ENCODE data around the gene SHB. TPM values are rescaled to one million over a fixed set of nuclear protein-coding genes. Genes with fewer than 3 reads are reported as not detected.

Gene SHB
- total RNA-seq, 6 donors from 2014 or later = 29.3 to 51.2 (median 33.3) TPM

GRCh38 chr9:38088006-38088925, 19.2 kb upstream of the SHB start:
- 27 to 32% methylated on average over 7 of the region's 7 CpGs for WGBS, 2 donors
- TF ChIP-seq POLR2AphosphoS5 (IDR thresholded peaks at IDR 0.05) = no peak
- TF ChIP-seq, protein P1, sequence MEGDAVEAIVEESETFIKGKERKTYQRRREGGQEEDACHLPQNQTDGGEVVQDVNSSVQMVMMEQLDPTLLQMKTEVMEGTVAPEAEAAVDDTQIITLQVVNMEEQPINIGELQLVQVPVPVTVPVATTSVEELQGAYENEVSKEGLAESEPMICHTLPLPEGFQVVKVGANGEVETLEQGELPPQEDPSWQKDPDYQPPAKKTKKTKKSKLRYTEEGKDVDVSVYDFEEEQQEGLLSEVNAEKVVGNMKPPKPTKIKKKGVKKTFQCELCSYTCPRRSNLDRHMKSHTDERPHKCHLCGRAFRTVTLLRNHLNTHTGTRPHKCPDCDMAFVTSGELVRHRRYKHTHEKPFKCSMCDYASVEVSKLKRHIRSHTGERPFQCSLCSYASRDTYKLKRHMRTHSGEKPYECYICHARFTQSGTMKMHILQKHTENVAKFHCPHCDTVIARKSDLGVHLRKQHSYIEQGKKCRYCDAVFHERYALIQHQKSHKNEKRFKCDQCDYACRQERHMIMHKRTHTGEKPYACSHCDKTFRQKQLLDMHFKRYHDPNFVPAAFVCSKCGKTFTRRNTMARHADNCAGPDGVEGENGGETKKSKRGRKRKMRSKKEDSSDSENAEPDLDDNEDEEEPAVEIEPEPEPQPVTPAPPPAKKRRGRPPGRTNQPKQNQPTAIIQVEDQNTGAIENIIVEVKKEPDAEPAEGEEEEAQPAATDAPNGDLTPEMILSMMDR (IDR thresholded peaks at IDR 0.05) = peak; percentile 91 to 98 (median 93)
- ATAC-seq (ENCODE audit: low FRiP score in 2 of 2) (peak; percentile 78 to 92), DNase-seq (peak in 1 of 2 donors; percentile 79)
- no peaks in the 10 kb centered on the region for H3K27me3 ChIP-seq
- no peaks in the 10 kb centered on the region for H3K9me3 ChIP-seq
- H3K27ac ChIP-seq = no peak overlapping the region
- H3K4me1 ChIP-seq = peaks cover 0 to 5% (median 1%) of the 10 kb centered on the region in 4 donors
- H3K4me3 ChIP-seq = no peak overlapping the region
- no peaks in the 10 kb centered on the region for H3K36me3 ChIP-seq

DNA sequence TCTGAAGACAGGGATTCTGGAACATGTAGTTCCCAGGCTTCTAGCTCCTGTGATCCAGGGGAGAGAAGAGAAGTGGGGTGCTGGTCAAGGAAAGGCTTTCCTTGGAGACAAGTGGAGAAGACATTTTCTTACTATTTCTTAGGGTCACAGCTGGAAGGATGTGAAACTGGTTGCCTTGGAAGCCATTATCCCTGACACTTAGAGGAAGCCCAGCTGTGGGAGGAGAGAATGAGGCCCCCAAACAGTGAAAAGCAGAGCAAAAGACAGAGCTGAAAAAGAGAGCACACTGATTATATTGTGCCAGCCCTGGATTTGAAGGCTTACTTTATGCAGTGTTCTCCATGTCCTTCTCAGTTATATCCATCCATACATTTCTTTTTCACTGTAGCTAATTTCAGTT, 17.5 kb upstream of the SHB start:
- DNase-seq = no peak
- no peak for TF ChIP-seq POLR2AphosphoS5 (IDR thresholded peaks at IDR 0.05)
- no peak for TF ChIP-seq EP300 (IDR thresholded peaks at IDR 0.05)
- no peak for TF ChIP-seq POLR2A (IDR thresholded peaks at IDR 0.05)
- TF ChIP-seq, protein P1 (IDR thresholded peaks at IDR 0.05) = no peak
- no peaks in the 10 kb centered on the region for H3K36me3 ChIP-seq
- H3K27ac ChIP-seq = no peak overlapping the region
- H3K4me1 ChIP-seq = peaks cover 0 to 5% (median 1%) of the 10 kb centered on the region in 4 donors
- ATAC-seq (ENCODE audit: low FRiP score in 2 of 2) = no peak
- H3K27me3 ChIP-seq = no peaks in the 10 kb centered on the region
- H3K9me3 ChIP-seq = no peaks in the 10 kb centered on the region
- H3K4me3 ChIP-seq = no peak overlapping the region

- Histone ChIP-seq H3K4me3 (no peak overlapping the region), H3K27me3 (no peaks in the 10 kb centered on the region), H3K4me1 (peaks cover 0 to 5% (median 1%) of the 10 kb centered on the region in 4 donors), H3K36me3 (no peaks in the 10 kb centered on the region), H3K27ac (no peak overlapping the region), H3K9me3 (no peaks in the 10 kb centered on the region)
- no peak for ATAC-seq (ENCODE audit: low FRiP score in 2 of 2)
- no peak for DNase-seq
- 87 to 91% methylated on average over 5 of the region's 5 CpGs for WGBS, 2 donors
- TF ChIP-seq POLR2A (IDR thresholded peaks at IDR 0.05) (no peak), POLR2AphosphoS5 (IDR thresholded peaks at IDR 0.05) (no peak), EP300 (IDR thresholded peaks at IDR 0.05) (no peak)
- TF ChIP-seq, protein P1 (IDR thresholded peaks at IDR 0.05) = no peak
These were observed 16.3 kb upstream of the SHB start for GRCh38 chr9:38085308-38085707.

DNA sequence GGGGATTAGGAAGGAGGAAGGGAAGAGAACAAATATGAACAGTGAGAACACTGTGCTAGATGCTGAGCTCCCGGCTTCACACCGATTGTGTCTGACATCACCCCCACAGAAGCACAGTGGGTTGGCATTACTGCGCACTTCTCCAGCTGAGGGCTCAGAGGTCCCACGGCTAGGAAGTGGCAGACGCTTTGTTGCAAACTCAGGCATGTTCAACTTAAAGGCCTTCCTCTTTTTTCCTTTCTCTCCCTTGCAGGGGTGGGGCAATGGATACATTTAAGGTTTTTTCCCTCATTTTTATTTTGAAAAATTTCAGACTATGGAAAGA, 15.5 kb upstream of the SHB start:
- Histone ChIP-seq H3K27ac (no peak overlapping the region), H3K4me1 (peaks cover 0 to 5% (median 1%) of the 10 kb centered on the region in 4 donors), H3K9me3 (no peaks in the 10 kb centered on the region), H3K4me3 (no peak overlapping the region), H3K36me3 (no peaks in the 10 kb centered on the region), H3K27me3 (no peaks in the 10 kb centered on the region)
- ATAC-seq (ENCODE audit: low FRiP score in 2 of 2) = peak in 1 of 2 donors; percentile 59
- 61 to 66% methylated on average over 5 of the region's 5 CpGs for WGBS, 2 donors
- no peak for TF ChIP-seq EP300 (IDR thresholded peaks at IDR 0.05)
- TF ChIP-seq POLR2A (IDR thresholded peaks at IDR 0.05) = no peak
- peak in 1 of 2 donors; percentile 15 for TF ChIP-seq POLR2AphosphoS5 (IDR thresholded peaks at IDR 0.05)
- TF ChIP-seq, protein P1 (IDR thresholded peaks at IDR 0.05) = no peak
- DNase-seq = peak in 1 of 2 donors; percentile 58
